Ammon's horn (tissue), 1 donor: ENCODE measurements around the gene TJP1.
"Not testable (repeated sequence)": the region's sequence is repeated elsewhere in the genome, so short reads cannot be mapped to it uniquely, and the experiment has no call there.

Source experiments
- DNase-seq: peaks from one replicate; pipeline ENCODE4 v3.0.0-alpha.2; 2016; ENCODE audit warnings: low spot score

Gene TJP1

DNA sequence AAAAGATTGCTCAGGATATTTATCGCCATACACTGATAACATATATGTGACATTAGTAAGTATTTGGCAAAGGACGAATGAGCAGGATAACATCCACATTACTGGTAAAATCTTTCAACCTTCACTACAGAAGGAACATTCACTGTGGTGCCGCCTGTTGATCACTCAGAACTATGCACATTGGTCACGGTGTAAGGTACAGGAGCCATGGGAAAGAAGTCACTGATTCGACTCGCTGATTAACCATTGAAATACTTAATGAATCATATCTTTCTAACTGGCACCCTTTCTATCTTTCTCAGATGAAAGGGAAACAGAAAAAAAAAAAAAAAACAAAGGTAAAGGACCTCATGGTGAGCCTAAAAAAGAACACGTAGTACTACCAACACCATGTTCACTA lies 68.8 kb downstream of the TJP1 start:
- no peak for DNase-seq

DNA sequence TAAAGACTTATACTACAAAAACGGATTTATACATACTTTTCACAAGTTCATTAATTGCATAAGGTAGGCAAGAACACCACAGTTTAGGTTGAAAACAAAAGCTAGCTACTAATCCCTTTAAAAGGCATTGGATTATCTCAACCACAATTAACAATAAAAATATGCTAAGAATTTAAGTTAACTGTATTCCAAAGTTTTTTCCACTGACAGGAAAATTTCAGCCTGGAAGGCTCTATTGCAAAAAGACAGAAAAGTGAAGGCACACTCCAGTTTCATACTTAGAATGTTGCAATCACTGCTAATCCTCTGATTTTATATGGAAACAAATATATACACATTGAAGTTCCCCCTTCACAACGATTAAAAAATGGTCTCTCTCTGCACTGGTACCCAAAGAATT lies 71.5 kb downstream of the TJP1 start:
- no peak for DNase-seq

DNA sequence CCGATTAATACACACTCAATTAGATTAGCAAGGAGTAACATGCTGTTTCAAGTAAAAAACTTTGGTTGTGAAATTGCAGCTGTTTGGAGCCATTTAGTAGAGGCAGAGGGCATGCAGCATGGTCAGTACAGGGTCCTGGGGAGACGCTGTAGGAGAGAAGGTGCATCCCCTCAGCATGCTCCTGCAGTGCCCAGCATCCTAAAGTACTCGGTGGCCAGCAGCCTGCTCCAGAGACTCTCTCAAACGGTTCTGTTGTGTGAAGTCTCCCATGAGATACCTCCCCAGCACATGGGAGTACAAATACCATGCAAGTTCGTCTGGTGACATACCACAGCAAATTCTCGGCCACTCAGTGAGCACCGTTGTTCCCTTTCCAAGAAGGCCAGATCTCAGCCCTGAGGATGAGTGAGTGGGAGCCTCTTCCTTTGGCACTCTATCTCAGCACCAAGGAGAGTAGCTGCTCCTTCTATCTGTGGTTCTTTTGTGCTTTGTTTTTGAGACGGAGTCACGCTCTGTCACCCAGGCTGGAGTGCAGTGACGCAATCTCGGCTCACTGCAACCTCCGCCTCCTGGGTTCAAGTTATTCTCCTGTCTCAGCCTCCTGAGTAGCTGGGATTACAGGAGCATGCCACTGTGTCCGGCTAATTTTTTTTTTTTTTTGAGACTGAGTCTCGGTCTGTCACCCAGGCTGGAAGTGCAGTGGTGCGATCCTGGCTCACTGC lies 72.7 kb downstream of the TJP1 start:
- peak; percentile 24 for DNase-seq

DNA sequence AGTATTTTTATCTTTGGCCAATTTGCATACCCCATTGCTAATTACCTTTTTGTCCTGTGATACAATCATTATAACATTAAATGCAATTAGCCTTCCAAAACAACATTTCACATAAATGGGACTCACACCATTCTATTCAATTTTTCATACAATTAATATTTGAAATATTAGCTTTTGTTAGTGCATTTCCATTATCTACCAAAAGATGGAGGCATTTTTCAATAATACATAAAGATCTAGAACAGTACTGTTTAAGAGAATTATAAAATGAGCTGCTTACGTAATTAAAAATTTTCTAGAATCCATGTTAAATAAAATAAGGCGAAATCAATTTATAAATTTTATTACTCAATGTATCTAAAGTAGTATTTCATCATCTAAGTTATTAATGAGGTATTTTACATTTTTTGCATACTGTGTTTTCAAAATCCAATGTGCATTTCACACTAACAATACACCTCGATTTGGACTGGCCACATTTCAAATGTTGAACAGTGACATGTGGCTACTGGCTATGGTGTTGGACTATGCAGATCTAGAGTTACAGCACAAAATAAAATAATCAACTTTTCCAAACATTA lies 74.3 kb downstream of the TJP1 start:
- DNase-seq, result no peak

DNA sequence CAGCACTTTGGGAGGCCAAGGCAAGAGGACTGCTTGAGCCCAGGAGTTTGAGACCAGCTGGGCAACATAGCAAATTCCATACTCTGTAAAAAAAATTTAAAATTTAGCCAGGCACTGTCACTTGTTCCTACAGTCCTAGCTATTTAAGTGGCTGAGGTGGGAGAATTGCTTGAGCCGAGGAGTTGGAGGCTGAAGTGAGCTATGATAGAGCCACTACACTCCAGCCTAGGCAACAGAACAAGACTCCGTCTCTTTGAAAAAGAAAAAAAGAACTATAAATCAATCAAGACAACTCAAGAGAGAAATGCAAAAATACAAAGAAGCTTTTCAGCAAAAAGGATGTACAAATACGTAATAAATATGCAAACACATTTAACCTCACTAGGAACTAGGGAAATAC lies 78.8 kb downstream of the TJP1 start:
- no peak for DNase-seq

DNA sequence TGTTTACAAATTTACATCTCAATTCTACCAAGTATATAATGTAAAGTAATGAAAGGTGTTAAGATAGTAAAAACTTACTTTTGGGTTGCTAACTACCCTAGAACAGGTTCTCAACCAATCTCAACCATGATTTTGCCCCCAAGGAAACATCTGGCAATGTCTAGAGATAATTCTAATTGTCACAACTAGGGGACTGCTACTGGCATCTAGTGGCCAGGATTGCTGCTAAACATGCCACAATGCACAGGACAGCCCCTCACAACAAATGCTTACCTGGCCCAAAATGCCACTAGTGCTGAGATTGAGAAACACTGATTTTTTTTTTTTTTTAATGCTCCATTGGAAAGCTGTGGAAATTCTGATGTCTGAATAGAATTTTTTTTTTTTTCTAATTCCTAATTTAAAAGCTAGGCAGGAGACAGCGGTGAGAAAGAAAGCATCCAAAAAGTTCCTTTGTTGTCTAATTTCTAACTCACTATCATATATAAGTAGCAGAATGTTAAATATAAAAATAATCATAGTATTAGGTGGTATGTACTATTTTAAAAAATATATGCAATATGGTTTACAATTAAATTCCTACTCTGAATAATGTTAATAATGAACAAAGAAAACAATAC lies 81.5 kb downstream of the TJP1 start:
- no peak for DNase-seq

DNA sequence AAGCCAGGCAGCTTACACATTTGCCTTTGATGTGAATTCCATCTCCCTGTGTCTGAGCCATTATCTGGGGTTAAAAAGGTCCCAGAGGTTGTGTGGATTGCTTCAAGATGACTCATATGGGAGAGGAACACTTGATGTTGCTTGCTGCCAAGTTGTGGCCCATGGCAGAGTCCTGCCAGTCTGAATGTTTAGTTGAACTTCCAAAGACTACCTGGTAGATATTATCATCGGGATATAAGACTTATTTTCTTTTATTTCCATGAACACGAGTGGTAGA lies 85.6 kb downstream of the TJP1 start:
- no peak for DNase-seq

DNA sequence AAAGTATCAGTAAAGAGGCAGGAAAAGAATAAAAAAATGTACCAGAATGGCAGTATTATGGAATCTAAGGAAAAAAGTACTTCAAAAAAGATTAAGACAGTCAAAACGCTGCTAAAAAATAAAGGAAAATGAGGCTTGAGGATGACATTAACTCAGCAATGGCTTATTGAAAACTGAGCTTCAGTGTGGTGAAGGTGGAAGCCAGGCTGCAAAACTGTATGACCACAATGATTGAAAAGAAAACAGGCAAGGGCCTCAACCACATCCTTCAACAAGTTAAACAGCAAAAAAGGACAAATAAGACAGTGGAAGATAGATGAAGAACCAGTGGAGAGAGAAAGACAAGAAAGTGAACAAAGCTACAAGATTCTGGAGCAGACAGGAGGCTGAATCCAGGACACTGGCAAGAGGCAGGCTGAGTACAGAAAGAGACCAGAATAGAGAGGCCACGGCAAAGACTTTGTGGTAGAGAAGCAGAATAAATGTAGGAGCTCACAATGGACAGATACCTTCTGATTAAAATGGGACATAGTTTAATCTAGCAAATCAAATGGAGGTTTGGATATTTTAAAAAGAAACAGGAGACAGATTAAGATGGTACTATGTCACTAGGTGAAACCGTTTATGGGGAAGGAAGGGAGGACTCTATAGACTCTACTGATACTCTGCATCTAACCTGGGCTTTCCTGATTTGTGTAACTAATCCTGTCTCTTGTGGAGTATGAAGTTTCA lies 86.1 kb downstream of the TJP1 start:
- DNase-seq, result no peak

DNA sequence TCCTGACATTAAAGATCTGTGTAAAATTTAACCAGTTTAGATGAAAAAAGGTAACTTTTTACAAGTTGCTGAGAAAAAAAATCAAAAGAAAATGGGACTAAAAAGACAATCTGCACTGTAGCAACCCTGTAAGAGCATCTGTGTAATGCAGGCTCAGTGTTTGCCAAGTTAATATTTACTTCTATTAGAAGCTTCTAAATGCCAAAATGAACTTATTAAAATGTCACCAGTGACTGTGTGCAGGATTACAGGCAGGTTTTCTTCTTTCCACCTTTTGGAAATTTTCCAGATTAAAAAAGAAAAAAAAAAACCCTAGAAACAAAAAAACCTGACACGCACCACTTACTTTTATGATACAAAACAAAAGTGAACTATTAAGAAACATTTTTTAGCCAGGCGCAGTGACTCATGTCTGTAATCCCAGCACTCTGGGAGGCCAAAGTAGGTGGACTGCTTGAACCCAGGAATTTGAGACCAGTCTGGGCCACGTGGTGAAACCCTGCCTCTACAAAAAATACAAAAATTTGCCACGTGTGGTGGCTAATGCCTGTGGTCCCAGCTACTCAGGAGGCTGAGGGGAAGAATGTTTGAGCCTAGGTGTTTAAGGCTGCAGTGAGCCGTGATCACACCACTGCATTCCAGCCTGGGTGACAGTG lies 87.2 kb downstream of the TJP1 start:
- no peak for DNase-seq

DNA sequence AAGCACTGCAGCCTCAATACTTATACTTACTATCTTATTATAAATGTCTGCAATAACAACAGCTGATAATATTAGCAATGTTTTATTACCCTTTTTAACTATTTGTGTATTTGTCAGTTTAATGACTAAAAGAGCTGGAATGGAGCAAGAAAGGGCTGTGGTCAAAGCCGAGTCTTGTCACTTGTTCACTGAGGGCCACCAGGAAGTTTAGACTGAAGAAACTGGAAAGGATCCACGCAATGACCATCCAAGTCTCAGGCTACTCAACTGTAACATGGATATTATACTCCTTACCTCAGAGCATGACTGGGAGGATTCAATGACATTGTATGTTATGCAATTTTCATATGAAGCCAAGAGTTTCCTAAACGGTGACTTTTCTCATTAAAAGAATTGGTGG lies 90.4 kb downstream of the TJP1 start:
- no peak for DNase-seq

DNA sequence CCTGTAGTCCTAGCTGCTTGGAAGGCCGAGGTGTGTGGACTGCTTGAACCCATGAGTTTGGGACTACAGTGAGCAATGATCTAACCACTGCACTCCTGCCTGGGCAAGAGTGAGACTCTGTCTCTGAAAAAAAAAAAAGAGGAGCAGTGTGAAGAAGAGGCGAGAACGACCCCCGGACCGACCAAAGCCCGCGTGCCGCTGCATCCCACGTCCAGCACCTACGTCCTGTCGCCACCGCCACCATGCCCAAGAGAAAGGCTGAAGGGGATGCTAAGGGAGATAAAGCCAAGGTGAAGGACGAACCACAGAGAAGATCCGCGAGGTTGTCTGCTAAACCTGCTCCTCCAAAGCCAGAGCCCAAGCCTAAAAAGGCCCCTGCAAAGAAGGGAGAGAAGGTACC lies 91.8 kb downstream of the TJP1 start:
- not testable (repeated sequence) for DNase-seq

DNA sequence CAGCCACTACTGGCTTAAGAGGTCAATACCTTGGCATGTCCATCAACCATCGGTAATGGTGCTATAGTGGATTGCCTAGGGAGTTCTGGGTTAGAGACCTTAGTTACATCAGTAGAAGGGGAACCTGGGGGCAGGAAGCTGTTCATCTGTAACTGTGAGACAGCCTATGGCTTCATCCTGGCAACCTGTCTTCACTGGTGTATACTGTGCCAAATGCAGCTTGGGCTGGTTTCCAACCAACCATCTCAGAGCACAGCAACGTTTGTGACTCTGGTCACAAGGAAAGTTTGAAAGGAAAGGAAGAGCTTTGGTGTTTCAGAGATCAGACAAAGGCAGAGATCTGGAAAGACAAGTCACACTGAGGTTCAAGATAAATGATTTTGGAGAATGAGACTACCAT lies 93.8 kb downstream of the TJP1 start:
- DNase-seq, result no peak

DNA sequence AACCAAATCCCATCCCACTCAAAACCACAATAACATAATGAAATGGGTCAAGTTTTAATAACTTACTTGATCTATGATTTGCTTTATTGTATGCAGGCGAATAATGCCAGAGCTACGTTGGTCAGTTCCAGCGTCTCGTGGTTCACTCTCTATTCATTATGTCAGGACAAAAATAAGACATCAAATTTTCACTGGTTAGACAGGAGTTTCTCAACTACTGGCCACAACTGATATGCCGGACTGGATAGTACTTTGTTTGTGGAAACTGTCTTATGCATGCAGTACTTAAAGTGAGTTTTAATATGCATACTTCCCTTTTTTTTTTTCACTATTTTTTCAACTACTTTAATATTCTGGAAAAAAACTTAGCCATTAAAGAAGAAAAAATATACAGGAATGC lies 94.4 kb downstream of the TJP1 start:
- DNase-seq, result no peak

DNA sequence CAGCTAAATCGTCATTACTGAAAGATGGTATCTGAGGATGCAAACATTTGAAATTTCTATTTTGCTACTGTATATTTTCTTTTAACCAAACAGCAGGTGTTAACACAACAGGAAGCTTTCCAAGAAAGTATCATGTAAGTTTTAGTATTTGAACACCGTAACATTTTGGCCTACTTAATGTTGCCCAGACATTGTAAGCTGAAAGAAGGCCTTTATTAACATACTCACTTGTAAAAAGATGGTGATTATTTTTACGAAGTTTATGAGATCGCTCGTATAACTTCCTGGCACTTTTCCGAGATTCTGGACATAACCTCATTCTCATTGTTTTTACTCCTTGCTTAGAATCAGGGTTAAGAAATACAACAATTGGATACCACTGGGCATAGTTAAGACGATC lies 95.7 kb downstream of the TJP1 start:
- DNase-seq, result no peak

DNA sequence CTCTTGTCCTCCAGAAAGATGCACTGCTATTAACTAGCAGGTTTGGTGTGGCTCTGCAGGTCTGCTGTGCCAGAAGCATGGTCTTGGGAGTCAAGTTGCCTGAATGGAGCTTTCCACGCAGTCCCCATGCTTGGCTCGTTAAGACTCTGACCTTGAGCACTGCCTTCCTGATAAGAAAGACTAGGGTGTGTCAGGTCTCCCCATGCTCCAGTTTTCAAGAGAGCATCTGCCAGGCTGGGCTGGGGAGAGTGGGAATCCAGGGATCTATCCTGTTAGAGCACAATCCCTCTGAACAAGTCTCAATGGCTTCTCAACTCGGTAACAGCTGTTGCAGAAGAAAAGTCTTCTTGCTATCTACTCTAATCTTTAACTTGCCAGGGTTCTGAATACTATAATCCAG lies 98.2 kb downstream of the TJP1 start:
- DNase-seq, result no peak

DNA sequence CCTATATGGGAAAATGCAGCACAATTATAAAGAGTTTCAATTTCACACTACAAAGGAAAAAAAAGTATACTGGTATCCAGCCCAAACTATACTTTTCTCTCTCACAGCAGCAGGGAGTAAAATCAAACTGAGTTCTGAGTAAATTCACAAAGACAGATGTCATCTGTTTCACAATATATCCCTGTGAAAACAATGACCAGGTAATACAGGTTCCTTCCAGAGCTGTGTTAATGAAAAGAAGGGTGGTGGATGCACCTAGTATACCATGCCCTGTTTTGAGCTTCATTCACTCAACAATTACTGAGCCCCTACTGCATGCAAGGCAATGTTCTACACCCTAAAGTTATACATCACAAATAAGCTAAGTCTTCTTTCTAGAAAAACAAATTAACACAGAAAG lies 108.5 kb downstream of the TJP1 start:
- no peak for DNase-seq

DNA sequence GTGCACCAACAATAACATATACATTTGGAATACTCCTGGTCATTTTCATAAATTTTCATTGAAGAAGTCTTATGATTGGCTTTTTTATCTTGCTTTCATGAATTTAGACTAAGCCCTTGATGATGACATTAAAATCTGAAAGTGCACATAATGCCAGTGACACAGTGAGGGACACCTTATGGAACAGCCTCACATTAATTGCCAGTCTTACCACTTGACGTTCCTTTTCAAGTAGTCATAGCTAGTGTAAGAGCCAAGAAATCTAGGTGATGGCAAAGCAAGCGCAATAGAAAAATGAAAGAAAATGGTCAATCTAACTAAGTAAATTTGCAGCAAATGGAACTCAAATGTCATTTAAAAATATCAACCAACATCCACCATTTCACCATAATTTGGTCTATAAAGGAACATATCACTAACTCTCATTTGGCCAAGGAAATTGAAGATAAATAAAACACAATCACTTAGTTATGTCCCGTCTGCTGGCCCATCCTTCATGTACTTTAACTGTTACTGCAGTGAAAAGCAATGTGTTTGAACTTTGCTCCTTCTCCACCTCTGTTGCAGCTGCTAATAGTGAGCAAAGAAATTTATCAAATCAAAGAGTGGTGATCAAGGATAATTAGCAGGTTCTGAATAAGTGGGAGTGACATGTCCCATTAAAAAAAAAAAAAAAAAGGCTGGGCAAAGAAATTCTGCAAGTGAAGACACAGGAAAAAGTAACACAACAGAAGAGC lies 110.0 kb downstream of the TJP1 start:
- no peak for DNase-seq

DNA sequence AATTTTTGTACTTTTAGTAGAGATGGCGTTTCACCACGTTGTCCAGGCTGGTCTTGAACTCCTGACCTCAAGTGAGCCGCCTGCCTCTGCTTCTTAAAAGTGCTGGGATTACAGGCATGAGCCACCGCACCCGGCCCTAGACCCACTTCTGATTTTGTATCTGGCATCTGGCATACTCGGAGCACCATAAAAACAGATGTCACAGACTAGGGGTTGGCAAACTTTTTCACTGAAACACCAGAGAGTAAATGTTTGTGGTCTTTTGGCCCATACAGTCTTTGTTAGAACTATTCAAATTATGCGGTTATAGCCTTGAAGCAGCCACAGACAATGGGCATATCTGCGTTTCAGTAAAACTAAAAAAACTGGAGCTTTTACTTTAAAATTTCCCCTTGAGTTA lies 110.7 kb downstream of the TJP1 start:
- no peak for DNase-seq

DNA sequence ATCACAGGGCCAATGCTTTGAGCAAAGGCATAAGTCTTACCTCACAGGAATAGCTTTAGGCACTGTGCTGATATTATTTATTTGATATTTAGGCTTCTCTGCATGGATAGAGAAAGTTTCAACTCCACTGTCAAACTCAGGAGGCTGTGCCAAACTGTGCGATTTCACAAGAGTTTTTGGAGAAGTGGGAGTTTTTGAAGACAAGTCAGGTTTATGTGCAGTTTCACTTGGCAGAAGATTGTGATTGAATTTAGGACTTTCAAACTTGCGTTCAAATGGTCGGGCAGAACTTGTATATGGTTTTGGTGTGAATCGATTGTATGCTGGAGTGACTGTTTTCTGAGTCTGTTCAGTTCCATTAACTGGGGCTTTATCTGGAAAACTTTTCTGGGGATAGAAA lies 113.7 kb downstream of the TJP1 start:
- DNase-seq, result no peak

DNA sequence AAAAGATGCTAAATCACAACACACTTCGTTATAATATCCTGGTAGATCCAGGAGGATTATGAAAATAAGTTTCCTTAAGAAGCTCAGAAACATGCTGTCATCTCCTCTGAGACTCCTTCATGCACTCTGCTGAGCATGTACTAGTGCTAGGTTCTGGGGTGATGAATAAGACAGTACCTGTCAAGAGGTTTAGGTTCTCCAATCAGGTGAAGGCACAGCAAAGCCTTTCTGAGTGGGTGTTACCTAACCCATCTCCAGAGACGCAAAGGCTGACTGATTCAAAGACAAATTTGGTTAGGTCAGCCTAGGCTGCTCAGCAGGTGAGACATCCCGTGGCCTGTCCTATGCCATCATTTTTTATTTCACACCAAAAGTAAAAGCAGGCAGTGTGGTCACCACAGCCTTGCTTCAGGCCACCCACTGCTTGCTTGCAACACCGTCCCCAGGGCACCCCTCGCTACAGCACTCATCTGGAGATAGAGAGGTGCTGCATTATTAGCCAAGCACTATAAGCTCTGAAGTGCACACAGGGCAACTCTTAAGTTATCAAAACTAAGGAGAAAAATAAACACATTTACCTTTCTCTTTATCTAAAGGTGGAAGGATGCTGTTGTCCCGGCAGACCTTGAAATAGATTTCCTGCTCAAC lies 117.2 kb downstream of the TJP1 start:
- no peak for DNase-seq

DNA sequence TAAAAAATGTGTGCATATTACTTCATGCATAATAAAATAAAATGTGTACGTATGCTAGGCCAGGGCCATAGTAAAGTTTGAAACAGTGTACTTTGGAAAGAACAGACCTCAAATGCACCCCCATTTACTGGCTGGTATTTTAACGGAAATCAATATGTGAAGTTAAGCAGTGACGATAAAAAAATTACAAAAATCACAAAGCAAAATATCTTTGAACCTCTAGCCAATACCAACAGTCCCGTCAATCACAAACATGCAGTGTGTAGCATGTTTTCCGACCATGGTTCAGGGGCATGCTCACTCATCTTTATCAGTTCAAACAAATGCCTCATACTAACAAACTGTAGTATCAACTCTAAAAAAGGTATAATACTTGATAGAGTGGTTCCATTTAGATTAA lies 121.1 kb downstream of the TJP1 start:
- no peak for DNase-seq

DNA sequence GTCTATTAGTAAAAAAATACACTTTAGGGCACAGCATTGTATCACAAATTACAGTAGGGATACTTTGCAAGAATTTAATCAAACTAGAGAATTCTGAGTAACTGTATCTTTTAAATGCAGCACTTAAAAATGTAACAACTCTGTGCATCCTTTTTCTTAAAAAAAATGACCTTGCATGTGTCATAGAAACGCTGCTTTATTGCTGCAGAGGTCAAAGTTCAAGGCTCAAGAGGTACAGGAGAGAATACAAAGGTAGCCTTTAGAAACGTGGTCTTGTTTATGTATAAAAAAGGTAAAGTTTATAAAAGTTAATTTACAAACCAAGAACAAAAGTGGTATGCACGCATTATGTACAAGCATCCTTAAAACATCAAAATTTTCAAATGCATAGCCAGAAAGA lies 122.0 kb downstream of the TJP1 start:
- no peak for DNase-seq
